ENCODE data around the gene ASXL3.

Gene ASXL3

GRCh38 chr18:33749834-33750233 is 171.8 kb downstream of the ASXL3 start:
- DNase-seq, result no peak
- in situ Hi-C loops (cut with HindIII; ENCODE audit: low pct_ligation_motif_present, low pct_unique_long_range_greater_than_20kb, low sequenced_read_pairs), result no loop called here

DNA sequence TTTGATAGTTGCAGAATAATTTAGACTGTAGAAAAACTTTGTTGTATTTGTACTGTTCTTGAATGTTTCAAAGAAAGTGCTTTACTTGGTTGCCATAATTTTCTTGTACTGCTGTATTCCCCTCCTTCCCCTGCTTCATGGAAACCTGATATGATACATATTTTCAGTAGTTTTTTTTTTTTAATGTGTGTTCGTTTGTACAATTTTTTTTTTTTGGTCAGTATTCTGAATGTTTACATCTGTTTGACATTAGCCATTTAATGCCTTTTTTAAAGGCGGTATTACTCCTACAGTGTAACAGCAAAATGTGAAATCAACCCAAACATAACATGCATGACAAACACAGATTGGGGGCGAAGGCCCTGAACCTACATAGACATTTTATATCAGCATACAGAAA is 172.3 kb downstream of the ASXL3 start:
- in situ Hi-C loops (cut with HindIII; ENCODE audit: low pct_ligation_motif_present, low pct_unique_long_range_greater_than_20kb, low sequenced_read_pairs), result no loop called here
- DNase-seq, result no peak

- in situ Hi-C loops (cut with HindIII; ENCODE audit: low pct_ligation_motif_present, low pct_unique_long_range_greater_than_20kb, low sequenced_read_pairs), result no loop called here
- DNase-seq, result peak; percentile 14
Observed at GRCh38 chr18:33751613-33752221, 173.7 kb downstream of the ASXL3 start.

GRCh38 chr18:33755391-33755790 is 177.4 kb downstream of the ASXL3 start:
- in situ Hi-C loops (cut with HindIII; ENCODE audit: low pct_ligation_motif_present, low pct_unique_long_range_greater_than_20kb, low sequenced_read_pairs), result no loop called here
- no peak for DNase-seq

DNA sequence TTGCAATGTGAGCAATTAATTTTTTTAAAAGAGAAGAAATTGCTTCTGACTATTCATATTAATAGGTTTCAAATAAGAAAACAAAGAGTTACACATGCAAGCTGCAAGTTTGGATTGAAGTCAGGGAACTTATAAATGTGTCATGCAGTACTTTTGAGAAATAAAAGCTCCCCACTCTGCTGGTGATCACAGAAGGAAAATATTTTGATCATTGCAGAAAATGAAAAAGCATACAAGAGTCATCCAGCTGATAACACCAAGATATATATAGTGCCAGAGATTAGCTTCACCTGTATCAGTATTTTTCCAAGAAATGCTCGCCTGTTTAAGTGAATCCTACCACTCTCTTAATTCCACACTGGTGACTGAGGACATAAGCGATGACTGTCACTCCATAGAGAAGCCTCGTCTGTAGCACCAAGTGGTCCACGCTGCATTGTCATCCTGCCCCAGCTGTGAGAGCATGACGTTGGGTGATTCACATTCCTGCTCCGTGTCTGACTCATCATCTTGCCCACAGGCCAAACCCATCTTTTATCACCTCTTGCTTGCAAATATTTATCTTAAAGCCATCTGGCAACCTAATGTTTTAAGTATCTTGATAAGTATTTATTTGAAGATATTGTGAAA is 178.0 kb downstream of the ASXL3 start:
- in situ Hi-C loops (cut with HindIII; ENCODE audit: low pct_ligation_motif_present, low pct_unique_long_range_greater_than_20kb, low sequenced_read_pairs), result no loop called here
- peak; percentile 51 for DNase-seq

DNA sequence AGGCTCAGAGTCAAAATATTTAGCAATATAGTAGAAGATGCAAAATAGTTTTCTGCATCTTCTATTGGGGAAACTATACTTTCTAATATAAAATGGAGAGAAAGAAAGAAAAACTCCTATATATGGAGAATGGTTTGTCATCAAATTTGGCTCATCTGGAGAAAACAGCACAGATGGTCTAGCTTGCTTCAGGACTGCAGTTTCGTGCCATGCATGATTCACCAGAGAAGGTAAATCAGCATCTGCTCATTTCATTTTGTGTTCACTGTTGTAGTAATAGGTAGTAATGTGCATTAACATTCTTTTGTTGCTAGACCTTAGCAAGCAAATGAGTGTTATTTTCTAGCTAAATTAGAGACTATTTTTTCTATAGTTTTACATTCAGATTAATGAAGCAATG is 179.0 kb downstream of the ASXL3 start:
- no peak for DNase-seq
- in situ Hi-C loops (cut with HindIII; ENCODE audit: low pct_ligation_motif_present, low pct_unique_long_range_greater_than_20kb, low sequenced_read_pairs), result no loop called here

DNA sequence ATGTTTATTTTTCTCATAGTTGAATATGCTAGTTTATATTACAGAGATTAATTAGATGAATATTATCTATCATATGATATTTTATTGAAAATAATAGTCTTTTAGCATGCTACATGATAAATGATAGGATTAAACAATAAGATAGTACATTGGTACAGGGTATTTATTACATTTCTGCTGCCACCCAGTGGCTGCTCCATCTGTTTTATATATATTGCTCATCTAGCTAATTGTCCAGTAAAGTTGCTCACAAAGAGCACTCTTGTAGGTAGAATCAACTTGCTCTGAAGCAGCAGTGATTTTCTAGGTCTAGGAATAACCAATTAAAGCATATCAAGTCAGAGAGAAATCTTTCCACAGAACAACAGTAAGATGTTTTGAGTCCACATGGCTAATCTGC is 183.3 kb downstream of the ASXL3 start:
- peak; percentile 26 for DNase-seq
- in situ Hi-C loops (cut with HindIII; ENCODE audit: low pct_ligation_motif_present, low pct_unique_long_range_greater_than_20kb, low sequenced_read_pairs), result no loop called here

DNA sequence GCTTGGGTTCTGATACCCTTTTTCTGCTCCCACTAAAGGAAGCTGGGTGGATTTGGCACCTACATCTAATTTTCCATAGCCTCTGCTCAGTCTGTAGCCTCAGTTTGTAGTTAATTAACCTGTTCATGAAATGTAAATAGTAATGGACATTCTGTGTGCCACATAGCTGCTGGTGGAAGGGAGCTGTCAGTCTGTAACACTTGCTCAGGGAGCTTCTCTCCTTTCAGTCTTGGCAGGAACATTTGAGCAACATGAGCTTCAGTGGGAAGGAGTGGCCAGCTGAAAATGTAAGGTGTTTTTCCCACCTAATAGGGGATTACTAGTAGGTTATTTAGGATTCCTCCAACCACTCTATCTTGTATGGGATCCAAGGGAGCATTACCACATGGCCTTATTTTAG is 203.4 kb downstream of the ASXL3 start:
- no peak for DNase-seq

More for the DNA sequence above, 203.4 kb downstream of the ASXL3 start:
- in situ Hi-C loops (cut with HindIII; ENCODE audit: low pct_ligation_motif_present, low pct_unique_long_range_greater_than_20kb, low sequenced_read_pairs), result no loop called here
